Cardiac muscle cell (in vitro differentiated cells and primary cell): ENCODE results near the gene AIG1. TPM values are rescaled to one million over a fixed set of nuclear protein-coding genes. Genes with fewer than 3 reads are reported as not detected.

ENCODE experiments used
- DNase-seq, 2 donors: peaks; one replicate each; pipeline versions ENCODE4 v3.0.0 to v3.0.0-alpha.2; 2010 to 2017; ENCODE audit warnings: low read depth in 1 of 2, low spot score in 1 of 2
- H3K27ac ChIP-seq: fragments of 200-600 bp; sonication (generic); 2 replicates; pipeline ENCODE4 v1.5.1; 2016
- H3K27me3 ChIP-seq: fragments of 200-600 bp; sonication (generic); 2 replicates; pipeline ENCODE4 v1.6.0; 2016; ENCODE audit warnings: control low read depth
- H3K36me3 ChIP-seq: fragments of 200-600 bp; sonication (generic); 2 replicates; pipeline ENCODE4 v1.5.1; 2016; ENCODE audit warnings: control low read depth
- H3K4me1 ChIP-seq: fragments of 200-600 bp; sonication (generic); 2 replicates; pipeline ENCODE4 v1.8.1; 2017; ENCODE audit warnings: low read depth, mild to moderate bottlenecking, mixed run types
- H3K4me3 ChIP-seq: fragments of 200-600 bp; sonication (generic); 2 replicates; pipeline ENCODE4 v1.5.1; 2016; ENCODE audit warnings: mild to moderate bottlenecking
- H3K9me3 ChIP-seq: fragments of 200-600 bp; sonication (generic); 2 replicates; pipeline ENCODE4 v1.5.1; 2017; ENCODE audit warnings: low read depth, mild to moderate bottlenecking, control low read depth
- CTCF ChIP-seq: IDR thresholded peaks from 2 replicates; pipeline ENCODE4 v1.5.1; 2012; ENCODE audit warnings: low read depth, mild to moderate bottlenecking, low read length
- polyA plus RNA-seq: library from polyadenylated mRNA; unstranded; fragments of >200 nt; fragmentation: Nextera tagmentation; extraction: Ambion mirVana; gene quantifications from 2 replicates; pipeline ENCODE4 v1.2.1, GENCODE V29; 2016
- total RNA-seq: library from RNA; depleted of rRNA; stranded (reverse); fragments of >200 nt; gene quantifications from 2 replicates; pipeline ENCODE4 v1.2.3, GENCODE V29; 2016

Gene AIG1
- total and polyA plus RNA-seq, 2 experiments from 2014 or later, result 35.9 to 55.4 TPM

- Histone ChIP-seq H3K4me3 (no peak overlapping the region), H3K36me3 (no peaks in the 10 kb centered on the region), H3K27me3 (no peaks in the 10 kb centered on the region), H3K27ac (no peak overlapping the region), H3K4me1 (peaks cover 13% of the 10 kb centered on the region), H3K9me3 (no peaks in the 10 kb centered on the region)
- TF ChIP-seq CTCF, result no peak
- DNase-seq, result no peak
These were observed 120.1 kb downstream of the AIG1 start for GRCh38 chr6:143180826-143181225.

- no peak for DNase-seq
- H3K4me1 ChIP-seq, result peaks cover 13% of the 10 kb centered on the region
- H3K4me3 ChIP-seq, result no peak overlapping the region
- H3K27ac ChIP-seq, result no peak overlapping the region
- TF ChIP-seq CTCF, result no peak
- H3K36me3 ChIP-seq, result no peaks in the 10 kb centered on the region
- no peaks in the 10 kb centered on the region for H3K9me3 ChIP-seq
- H3K27me3 ChIP-seq, result no peaks in the 10 kb centered on the region
These were observed 123.0 kb downstream of the AIG1 start for GRCh38 chr6:143183666-143184065.

GRCh38 chr6:143185288-143185687 is 124.6 kb downstream of the AIG1 start:
- Histone ChIP-seq H3K27me3 (no peaks in the 10 kb centered on the region), H3K36me3 (no peaks in the 10 kb centered on the region), H3K27ac (no peak overlapping the region), H3K4me1 (peaks cover 1% of the 10 kb centered on the region), H3K4me3 (no peak overlapping the region), H3K9me3 (no peaks in the 10 kb centered on the region)
- no peak for TF ChIP-seq CTCF
- no peak for DNase-seq

- DNase-seq, result peak in 1 of 2 donors; percentile 71
These were observed 126.7 kb downstream of the AIG1 start for GRCh38 chr6:143187238-143187923.

GRCh38 chr6:143188292-143188691 is 127.6 kb downstream of the AIG1 start:
- no peak for DNase-seq
- Histone ChIP-seq H3K4me3 (no peak overlapping the region), H3K4me1 (no peaks in the 10 kb centered on the region), H3K27me3 (no peaks in the 10 kb centered on the region), H3K9me3 (no peaks in the 10 kb centered on the region), H3K36me3 (no peaks in the 10 kb centered on the region), H3K27ac (no peak overlapping the region)
- no peak for TF ChIP-seq CTCF

More at GRCh38 chr6:143187238-143187923, 126.7 kb downstream of the AIG1 start:
- Histone ChIP-seq H3K9me3 (no peaks in the 10 kb centered on the region), H3K36me3 (no peaks in the 10 kb centered on the region), H3K27ac (no peak overlapping the region), H3K4me1 (no peaks in the 10 kb centered on the region), H3K4me3 (no peak overlapping the region), H3K27me3 (no peaks in the 10 kb centered on the region)
- no peak for TF ChIP-seq CTCF
